Right kidney (tissue), 1 donor: ENCODE results near the gene ATP9A.

Source experiments
- DNase-seq: peaks from one replicate; pipeline ENCODE4 v3.0.0-alpha.2; 2016

Gene ATP9A

DNA sequence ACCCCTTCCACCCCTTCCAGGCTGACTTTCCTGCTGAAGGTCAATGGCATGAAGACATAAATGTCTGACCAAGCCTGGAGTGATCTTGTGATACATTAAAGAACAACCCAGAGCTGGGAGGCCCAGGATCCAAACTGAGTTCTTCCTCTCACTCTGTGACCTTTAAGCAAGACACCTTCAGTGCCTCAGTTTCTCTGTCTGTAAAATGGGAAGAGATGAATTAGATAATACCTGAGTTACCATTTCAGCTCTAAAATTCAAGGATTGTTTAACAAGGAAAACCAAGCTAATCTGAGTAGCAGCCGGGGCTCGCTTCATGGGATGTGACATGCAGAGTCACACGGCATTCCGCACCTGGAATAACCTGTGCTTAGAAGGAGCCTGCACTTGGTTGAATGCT is 218.7 kb downstream of the ATP9A start:
- DNase-seq = no peak

DNA sequence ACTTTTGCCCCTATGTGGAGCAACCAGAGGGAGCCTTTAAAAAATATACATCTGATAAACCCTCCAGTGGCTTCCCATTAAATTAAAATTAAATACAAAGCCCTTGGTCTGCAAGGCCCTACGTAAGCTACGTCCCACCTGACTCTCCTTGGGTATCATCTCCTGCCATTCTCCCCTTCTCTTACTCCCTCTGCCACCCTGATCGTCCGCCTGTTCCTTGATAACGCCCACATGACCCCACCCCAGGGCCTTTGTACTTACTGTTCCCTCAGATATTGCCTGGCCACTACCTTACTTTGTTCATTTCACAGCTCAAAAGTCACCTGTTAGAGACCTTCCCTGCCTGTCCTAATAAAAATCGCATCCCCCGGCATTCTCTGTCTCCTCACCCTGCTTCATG is 220.2 kb downstream of the ATP9A start:
- DNase-seq = no peak
